GM12873 (cell line): Measurements from ENCODE around the gene HOXC6.
A peak's percentile ranks its signal among the peaks of the same experiment; 100 is the strongest.

Experiments
- TF ChIP-seq, protein P1 (sequence below): IDR thresholded peaks from 2 replicates; pipeline ENCODE4 v1.5.1; 2012; ENCODE audit warnings: low read depth, mild to moderate bottlenecking, moderate library complexity, low read length, control low read depth; ENCODE audit not compliant: insufficient read depth; ENCODE audit errors: missing control alignments

Gene HOXC6

DNA sequence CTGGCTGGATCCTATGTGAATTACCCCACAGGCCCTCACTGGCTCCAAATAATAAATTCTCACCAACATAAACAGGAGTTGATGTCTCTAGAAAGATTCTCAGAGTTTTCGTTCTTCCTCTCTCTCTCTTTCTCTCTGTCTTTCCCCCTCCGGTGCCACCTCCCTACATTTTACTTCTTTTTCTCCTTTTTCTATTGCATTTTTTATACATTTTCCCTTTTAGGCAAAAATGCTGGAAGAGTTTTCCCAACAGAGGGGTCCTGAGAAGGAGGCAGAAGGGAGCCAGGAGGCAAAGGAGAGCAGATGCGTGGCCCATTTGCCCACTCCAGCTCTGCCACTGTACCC is 826 bp upstream of the HOXC6 start:
- TF ChIP-seq, protein P1, sequence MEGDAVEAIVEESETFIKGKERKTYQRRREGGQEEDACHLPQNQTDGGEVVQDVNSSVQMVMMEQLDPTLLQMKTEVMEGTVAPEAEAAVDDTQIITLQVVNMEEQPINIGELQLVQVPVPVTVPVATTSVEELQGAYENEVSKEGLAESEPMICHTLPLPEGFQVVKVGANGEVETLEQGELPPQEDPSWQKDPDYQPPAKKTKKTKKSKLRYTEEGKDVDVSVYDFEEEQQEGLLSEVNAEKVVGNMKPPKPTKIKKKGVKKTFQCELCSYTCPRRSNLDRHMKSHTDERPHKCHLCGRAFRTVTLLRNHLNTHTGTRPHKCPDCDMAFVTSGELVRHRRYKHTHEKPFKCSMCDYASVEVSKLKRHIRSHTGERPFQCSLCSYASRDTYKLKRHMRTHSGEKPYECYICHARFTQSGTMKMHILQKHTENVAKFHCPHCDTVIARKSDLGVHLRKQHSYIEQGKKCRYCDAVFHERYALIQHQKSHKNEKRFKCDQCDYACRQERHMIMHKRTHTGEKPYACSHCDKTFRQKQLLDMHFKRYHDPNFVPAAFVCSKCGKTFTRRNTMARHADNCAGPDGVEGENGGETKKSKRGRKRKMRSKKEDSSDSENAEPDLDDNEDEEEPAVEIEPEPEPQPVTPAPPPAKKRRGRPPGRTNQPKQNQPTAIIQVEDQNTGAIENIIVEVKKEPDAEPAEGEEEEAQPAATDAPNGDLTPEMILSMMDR: no peak

DNA sequence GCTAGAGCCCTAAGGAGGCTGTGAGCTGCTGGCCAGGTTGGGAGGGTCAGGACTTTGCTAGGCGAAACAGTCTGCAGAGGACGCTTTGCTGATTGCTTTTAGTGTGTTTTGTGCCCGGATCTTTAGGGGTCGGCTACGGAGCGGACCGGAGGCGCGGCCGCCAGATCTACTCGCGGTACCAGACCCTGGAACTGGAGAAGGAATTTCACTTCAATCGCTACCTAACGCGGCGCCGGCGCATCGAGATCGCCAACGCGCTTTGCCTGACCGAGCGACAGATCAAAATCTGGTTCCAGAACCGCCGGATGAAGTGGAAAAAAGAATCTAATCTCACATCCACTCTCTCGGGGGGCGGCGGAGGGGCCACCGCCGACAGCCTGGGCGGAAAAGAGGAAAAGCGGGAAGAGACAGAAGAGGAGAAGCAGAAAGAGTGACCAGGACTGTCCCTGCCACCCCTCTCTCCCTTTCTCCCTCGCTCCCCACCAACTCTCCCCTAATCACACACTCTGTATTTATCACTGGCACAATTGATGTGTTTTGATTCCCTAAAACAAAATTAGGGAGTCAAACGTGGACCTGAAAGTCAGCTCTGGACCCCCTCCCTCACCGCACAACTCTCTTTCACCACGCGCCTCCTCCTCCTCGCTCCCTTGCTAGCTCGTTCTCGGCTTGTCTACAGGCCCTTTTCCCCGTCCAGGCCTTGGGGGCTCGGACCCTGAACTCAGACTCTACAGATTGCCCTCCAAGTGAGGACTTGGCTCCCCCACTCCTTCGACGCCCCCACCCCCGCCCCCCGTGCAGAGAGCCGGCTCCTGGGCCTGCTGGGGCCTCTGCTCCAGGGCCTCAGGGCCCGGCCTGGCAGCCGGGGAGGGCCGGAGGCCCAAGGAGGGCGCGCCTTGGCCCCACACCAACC is 1.5 kb downstream of the HOXC6 start:
- TF ChIP-seq, protein P1: no peak

- TF ChIP-seq, protein P1: no peak
Observed at GRCh38 chr12:54030442-54030801, 2.2 kb downstream of the HOXC6 start.

GRCh38 chr12:54030889-54031471 is 2.7 kb downstream of the HOXC6 start:
- TF ChIP-seq, protein P1: no peak

- TF ChIP-seq, protein P1: no peak
Observed at GRCh38 chr12:54031480-54031879, 3.2 kb downstream of the HOXC6 start.

DNA sequence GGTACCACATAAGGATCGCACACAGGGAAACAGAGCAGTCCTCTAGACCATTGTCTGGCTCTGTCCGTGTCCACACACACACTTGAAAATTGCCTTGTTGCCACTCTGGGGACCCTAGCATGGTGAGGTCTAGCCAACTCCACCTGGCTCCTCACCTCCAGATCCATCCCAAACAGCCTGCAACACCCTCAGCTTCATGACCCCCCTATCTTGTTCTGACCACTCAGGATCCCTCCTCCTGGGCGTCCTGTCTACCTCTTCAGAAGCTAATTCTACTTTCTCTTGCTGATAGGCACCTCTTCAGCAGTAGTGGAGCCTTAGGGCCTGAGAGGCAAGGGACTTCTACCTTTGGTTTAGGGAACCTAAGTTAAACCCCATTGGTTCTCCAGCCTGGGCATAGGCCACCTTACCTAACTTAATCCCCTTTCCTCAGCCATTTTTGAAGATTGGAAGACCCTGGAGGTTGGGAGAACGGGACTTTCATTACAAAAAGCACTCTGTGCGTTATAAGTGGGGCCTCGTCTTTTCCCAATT is 3.9 kb downstream of the HOXC6 start:
- TF ChIP-seq, protein P1: no peak

DNA sequence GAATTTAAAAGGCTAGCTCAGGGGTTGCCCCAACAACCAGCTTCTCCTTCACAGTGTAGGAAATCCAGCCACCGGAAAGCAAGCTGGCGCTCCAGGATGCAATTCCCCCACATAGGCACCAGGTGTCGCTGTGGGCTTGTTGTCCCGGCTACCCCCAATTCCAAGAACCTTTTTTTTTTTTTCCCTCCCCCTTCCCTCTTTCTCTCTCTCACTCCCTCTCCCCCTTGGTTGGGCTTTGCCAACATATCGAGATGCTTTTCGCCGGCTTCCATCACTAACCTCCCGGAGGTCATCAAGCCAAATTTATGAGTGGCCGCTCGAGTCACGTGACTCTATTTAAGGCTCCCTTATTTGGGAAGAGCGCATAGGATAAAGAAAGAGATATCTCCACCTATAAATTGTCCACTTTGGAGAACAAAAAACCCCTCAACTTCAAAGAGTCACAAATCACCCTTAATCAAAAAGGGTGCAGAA is 4.4 kb downstream of the HOXC6 start, which contains the start of gene HOXC5:
TSS of gene HOXC5 (plus strand) at position 424 of the 474 bp plus-strand sequence. CDS start 73 bp downstream, outside the sequence.
- TF ChIP-seq, protein P1: peak; percentile 97
